ENCODE results near the gene MAPKBP1. TPM values are rescaled to one million over a fixed set of nuclear protein-coding genes. Genes with fewer than 3 reads are reported as not detected.

MAPKBP1 gene
- polyA plus RNA-seq, 3 donors: 0.76 to 8.6 (median 1.1) TPM

DNA sequence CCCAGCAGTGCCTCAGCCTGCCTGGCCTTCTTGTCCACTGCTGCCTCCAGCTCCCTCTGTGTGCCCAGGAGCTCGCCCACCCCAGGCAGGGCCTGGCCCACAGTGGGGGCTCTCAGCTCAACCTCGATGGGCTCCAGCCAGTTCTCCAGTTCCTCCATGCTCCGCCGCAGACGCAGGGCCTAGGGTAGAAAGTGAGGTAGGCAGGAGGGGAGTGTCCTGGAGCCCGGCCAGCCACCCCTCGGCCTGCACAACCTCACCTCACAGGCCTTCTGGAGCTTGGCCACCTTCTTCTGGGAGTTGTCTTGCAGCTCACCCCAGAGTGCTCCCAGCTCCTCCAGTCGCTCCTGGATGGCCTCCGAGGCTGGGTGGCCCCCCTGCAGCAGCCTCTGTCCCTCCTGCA is 83.0 kb downstream of the MAPKBP1 start:
- Histone ChIP-seq H3K9me3 (replicated peaks in 1 of 2; ENCODE audit: control insufficient read depth in 1 of 2, insufficient read depth in 1 of 2, low read length in 2 of 2) (no peaks in the 10 kb centered on the region), H3K4me3 (replicated peaks in 1 of 3; ENCODE audit: low read depth in 2 of 3, low read length in 3 of 3) (no peak overlapping the region), H3K4me2 (replicated peaks; ENCODE audit: extremely low read depth, low read length, poor library complexity, severe bottlenecking) (no peak overlapping the region), H3K36me3 (replicated peaks in 1 of 2; ENCODE audit: control insufficient read depth in 1 of 2, insufficient read depth in 2 of 2, low read length in 2 of 2) (no peaks in the 10 kb centered on the region), H2AFZ (ENCODE audit: insufficient read depth, low read depth, low read length, poor library complexity, severe bottlenecking) (no peak overlapping the region), H3K9ac (ENCODE audit: insufficient read depth, low read length, poor library complexity, severe bottlenecking) (no peak overlapping the region), H3K27me3 (ENCODE audit: control insufficient read depth in 2 of 2, insufficient read depth in 2 of 2, low read length in 2 of 2) (no peaks in the 10 kb centered on the region), H3K27ac (ENCODE audit: low read depth in 1 of 2, low read length in 2 of 2) (no peak overlapping the region), H3K4me1 (ENCODE audit: control insufficient read depth in 1 of 2, insufficient read depth in 2 of 2, low read length in 2 of 2) (peaks cover 3 to 9% of the 10 kb centered on the region in 2 donors), H3K79me2 (ENCODE audit: insufficient read depth, low read length) (no peaks in the 10 kb centered on the region), H4K20me1 (ENCODE audit: insufficient read depth, low read length) (no peaks in the 10 kb centered on the region)
- Mint-ChIP-seq H3K4me1 (peaks cover 12% of the 10 kb centered on the region), H3K27me3 (ENCODE audit: low read depth in 3 of 3) (peaks cover 0 to 4% (median 0%) of the 10 kb centered on the region in 3 donors), H3K36me3 (no peaks in the 10 kb centered on the region), H3K9me3 (no peaks in the 10 kb centered on the region), H3K27ac (no peak overlapping the region), H3K4me3 (no peak overlapping the region)
- intact Hi-C loops (cut with micrococcal nuclease): no loop called here
- TF ChIP-seq, protein P1, sequence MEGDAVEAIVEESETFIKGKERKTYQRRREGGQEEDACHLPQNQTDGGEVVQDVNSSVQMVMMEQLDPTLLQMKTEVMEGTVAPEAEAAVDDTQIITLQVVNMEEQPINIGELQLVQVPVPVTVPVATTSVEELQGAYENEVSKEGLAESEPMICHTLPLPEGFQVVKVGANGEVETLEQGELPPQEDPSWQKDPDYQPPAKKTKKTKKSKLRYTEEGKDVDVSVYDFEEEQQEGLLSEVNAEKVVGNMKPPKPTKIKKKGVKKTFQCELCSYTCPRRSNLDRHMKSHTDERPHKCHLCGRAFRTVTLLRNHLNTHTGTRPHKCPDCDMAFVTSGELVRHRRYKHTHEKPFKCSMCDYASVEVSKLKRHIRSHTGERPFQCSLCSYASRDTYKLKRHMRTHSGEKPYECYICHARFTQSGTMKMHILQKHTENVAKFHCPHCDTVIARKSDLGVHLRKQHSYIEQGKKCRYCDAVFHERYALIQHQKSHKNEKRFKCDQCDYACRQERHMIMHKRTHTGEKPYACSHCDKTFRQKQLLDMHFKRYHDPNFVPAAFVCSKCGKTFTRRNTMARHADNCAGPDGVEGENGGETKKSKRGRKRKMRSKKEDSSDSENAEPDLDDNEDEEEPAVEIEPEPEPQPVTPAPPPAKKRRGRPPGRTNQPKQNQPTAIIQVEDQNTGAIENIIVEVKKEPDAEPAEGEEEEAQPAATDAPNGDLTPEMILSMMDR (IDR thresholded peaks at IDR 0.05): no peak
- DNase-seq: no peak
- WGBS (ENCODE audit: insufficient coverage): 90% methylated on average over 2 of the region's 9 CpGs

DNA sequence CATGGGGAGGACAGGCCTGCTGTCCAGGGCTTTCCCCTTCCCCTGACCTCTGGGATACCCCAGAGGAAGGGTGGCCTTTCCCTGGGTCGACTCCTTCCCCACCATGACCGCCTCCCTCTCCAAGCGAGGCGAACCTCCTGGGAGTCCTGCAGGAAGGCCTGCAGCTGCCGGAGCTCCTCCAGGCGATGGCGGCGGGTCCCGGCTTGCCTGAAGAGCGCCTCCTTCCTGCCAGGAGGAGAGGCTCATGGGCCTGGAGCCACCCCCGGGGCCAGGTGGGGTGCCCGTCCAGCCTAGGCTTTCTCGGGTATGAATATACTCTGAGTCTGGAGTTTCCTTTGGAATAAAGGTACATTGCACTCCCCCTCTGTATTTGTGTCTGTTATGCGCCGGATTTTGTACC is 84.5 kb downstream of the MAPKBP1 start:
- Histone ChIP-seq H3K9me3 (replicated peaks in 1 of 2; ENCODE audit: control insufficient read depth in 1 of 2, insufficient read depth in 1 of 2, low read length in 2 of 2) (no peaks in the 10 kb centered on the region), H3K4me1 (ENCODE audit: control insufficient read depth in 1 of 2, insufficient read depth in 2 of 2, low read length in 2 of 2) (peaks cover 3 to 9% of the 10 kb centered on the region in 2 donors), H2AFZ (ENCODE audit: insufficient read depth, low read depth, low read length, poor library complexity, severe bottlenecking) (no peak overlapping the region), H3K27ac (ENCODE audit: low read depth in 1 of 2, low read length in 2 of 2) (no peak overlapping the region), H3K36me3 (replicated peaks in 1 of 2; ENCODE audit: control insufficient read depth in 1 of 2, insufficient read depth in 2 of 2, low read length in 2 of 2) (no peaks in the 10 kb centered on the region), H3K79me2 (ENCODE audit: insufficient read depth, low read length) (no peaks in the 10 kb centered on the region), H3K9ac (ENCODE audit: insufficient read depth, low read length, poor library complexity, severe bottlenecking) (no peak overlapping the region), H3K4me3 (replicated peaks in 1 of 3; ENCODE audit: low read depth in 2 of 3, low read length in 3 of 3) (no peak overlapping the region), H4K20me1 (ENCODE audit: insufficient read depth, low read length) (no peaks in the 10 kb centered on the region), H3K4me2 (replicated peaks; ENCODE audit: extremely low read depth, low read length, poor library complexity, severe bottlenecking) (no peak overlapping the region), H3K27me3 (ENCODE audit: control insufficient read depth in 2 of 2, insufficient read depth in 2 of 2, low read length in 2 of 2) (no peaks in the 10 kb centered on the region)
- Mint-ChIP-seq H3K4me3 (no peak overlapping the region), H3K36me3 (no peaks in the 10 kb centered on the region), H3K9me3 (no peaks in the 10 kb centered on the region), H3K4me1 (peaks cover 12% of the 10 kb centered on the region), H3K27me3 (ENCODE audit: low read depth in 3 of 3) (peaks cover 0 to 4% (median 1%) of the 10 kb centered on the region in 3 donors), H3K27ac (no peak overlapping the region)
- TF ChIP-seq, protein P1 (IDR thresholded peaks at IDR 0.05): no peak
- no peak for DNase-seq
- WGBS (ENCODE audit: insufficient coverage): 100% methylated on average over 6 of the region's 15 CpGs
- intact Hi-C loops (cut with micrococcal nuclease): no loop called here

All from CD14-positive monocyte (primary cell).